HG03045 (cell line): ENCODE results near the gene SAMD4B.
"Not testable (repeated sequence)": the region's sequence is repeated elsewhere in the genome, so short reads cannot be mapped to it uniquely, and the experiment has no call there.

Experiments
- ATAC-seq: cut with Tn5 transposase; IDR thresholded peaks from one replicate; pipeline ENCODE4 v1.9.1; 2021; ENCODE audit warnings: mild to moderate bottlenecking, moderate library complexity; ENCODE audit not compliant: unreplicated experiment

The SAMD4B gene

DNA sequence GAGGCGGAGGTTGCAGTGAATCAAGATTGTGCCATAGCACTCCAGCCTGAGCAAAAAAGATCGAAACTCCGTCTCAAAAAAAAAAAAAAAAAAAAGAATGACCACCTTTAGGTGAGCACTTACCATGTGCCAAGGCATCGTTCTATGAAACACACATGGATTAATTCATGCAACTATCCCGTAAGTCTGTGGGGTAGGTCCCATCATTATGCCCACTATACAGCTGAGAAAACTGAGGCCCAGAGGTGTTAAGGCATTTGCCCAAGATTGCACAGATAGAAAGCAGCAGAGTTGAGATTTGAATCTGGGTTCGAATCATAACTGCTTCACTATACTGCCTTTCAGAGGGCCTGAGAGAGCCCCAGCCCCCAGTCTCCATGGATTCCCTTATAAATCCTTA, 8.7 kb upstream of the SAMD4B start:
- no peak for ATAC-seq

- ATAC-seq = no peak
Observed at GRCh38 chr19:39334444-39334976, 7.7 kb upstream of the SAMD4B start.

DNA sequence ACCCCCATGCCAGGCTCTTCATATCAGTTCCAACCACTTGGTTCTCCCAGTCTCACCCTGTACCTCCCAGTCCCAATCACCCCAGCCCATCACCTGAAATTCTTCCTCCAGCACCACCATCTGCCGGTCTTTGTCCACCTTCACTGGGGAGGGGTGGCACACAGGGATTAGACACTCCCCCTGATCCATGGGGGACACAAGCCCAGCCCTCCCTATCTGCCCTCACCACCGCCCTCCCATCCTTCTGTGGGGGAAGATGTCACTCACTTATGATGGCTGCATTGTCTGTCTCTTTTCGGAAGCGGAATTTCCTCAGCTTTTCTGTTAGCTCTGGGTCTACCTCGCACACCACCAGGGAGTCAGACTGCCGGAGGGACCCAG, 7.1 kb upstream of the SAMD4B start:
- no peak for ATAC-seq

- no peak for ATAC-seq
Observed at GRCh38 chr19:39336483-39336882, 5.7 kb upstream of the SAMD4B start.

DNA sequence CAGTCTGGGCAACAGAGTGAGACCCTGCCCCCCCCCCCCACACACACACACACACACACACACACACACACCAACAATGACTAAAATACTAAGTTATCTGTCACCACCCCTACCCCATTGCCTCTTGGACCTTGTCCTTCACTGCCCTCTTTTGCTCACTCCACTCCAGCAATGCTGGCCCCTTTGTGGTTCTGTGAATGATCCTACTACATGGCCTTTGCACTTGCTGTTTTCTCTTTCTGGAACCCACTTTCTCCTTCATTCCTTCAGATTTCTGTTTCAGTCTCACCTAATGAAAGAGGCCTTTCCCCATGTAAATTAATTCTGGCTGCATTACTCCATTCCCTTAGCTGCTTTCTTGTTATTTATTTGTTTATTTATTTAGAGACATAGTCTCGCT, 2.5 kb upstream of the SAMD4B start:
- ATAC-seq = no peak

DNA sequence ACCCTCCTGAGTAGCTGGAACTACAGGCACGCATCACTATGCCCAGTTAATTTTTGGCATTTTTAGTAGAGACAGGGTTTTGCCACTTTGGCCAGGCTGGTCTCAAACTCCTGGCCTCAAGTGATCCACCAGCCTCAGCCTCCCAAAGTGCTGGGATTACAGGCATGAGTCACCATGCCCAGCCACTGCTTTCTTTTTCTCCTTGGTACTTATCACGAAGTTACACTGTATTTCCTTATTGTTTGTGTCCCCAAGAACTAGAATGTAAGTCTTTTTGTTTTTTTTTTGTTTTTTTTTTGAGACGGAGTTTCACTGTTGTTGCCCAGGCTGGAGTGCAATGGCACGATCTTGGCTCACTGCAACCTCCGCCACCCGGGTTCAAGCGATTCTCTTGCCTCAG, 2.1 kb upstream of the SAMD4B start:
- ATAC-seq = not testable (repeated sequence)

DNA sequence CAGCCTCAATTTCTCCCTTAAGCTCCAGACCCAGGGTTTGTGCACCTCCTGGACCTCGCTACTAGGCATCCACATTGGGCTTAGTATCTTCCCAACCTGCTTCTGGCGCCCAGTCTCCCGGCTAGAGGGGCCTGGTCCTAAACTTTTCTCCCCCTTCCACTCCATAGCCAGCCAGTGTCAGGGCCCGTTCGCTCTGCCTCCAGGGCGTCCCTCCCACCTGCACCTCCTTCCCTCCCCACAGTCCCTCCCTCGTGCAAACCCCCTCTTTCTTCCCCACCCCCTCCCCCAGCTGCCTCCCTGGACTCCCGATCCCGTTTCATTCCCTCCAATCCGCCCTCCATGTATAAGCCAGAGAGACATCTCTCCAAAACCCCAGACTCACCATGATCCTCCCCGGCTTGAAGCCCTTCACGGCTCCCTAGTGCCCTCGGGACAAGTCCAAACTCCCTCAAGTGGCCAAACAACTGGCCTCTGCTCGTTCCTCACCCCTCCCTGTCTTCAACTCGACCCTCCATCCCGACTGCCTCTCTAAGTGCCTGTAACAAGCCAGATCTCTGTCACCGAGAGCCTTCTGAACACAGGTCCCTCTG, 997 bp upstream of the SAMD4B start:
- ATAC-seq = no peak

DNA sequence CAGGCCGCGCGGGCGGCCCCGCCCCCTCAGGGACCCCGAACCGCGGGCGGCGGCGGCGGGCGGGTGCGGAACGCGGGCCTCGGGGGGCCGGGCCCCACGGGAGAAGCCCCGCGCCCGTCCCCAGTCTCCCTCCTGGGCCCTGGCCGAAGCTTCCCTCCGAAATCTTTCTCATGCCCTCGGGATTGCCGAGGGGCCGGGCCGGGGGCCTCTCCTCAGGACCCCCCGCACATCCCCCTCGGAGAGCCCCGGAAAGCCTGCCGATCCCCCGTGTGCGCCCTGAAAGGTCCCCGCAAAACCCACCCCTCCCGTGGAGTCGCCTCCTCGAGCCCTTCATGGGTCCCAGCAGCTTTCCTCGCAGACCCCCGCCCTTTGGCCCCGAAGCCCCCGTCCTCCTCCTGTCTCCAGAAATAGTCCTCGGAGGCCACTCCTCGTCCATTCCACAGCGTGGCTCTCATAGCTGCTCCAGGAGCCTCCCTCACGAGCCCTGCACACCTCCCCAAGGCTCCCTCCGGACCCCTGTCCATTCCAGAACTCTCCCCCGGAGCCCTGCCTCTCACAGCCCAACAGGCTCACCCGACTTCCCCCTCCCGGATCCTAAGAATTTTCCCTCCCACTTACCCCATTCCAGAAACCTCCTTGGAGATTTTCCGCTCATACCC, 555 bp downstream of the SAMD4B start:
- ATAC-seq = no peak

DNA sequence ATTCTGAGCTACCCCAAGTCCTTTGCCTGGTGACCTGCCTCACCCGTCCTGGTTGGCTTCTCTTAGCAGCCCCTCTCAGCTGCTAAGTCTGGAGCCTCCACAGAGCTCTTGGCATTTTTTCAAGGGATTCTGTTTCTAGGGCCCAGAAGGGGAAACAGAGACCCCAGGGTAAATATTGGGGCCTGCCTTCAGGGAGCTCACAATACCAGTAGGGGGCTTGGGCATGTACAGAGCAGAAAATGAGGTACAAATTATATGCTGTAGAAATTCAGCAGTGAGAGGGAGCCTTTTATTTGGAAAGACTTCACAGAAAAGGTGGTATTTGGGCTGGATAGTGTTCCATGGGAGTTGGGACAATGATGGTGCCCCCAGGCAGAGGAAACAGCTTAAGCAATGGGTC, 3.7 kb downstream of the SAMD4B start:
- no peak for ATAC-seq

DNA sequence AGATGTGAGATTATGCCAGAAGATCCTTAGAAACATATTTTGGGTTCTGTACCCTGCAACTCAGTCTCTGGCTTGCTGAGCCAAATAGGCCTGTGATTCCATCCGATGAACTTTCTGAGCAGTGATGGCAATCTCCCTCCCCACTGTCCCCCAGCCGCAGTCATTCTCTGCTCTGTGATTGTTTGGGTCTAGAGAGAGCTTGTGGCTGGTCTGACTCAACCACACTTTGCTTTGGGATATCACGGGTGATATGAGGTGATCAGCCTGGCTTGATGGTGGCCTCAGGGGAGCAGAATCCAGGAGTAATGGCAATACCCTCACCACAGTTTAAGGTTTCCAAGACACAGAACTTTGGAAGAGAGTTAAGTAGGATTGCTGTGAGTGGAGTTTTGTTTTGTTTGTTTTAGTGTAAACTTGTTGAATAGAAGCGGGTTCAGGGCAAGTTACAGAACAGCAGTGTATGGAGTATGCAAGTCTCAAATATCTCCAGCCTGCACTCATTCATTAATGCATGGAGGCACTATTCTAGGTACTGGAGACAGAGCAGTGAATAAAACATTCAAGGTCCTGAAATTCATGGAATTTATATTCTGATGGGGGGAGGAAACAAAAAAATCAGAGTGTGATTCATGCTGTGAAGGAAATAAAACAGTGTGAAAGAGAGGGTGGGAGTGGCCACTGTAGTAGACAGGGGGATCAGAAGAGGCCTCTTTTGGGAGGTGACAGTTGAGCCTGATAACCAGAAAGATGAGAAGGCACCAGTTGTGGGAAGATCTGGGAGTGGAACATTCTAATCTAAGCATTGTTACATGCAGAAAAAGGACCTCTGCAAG, 5.3 kb downstream of the SAMD4B start:
- no peak for ATAC-seq

GRCh38 chr19:39349326-39349725, 7.1 kb downstream of the SAMD4B start:
- no peak for ATAC-seq

DNA sequence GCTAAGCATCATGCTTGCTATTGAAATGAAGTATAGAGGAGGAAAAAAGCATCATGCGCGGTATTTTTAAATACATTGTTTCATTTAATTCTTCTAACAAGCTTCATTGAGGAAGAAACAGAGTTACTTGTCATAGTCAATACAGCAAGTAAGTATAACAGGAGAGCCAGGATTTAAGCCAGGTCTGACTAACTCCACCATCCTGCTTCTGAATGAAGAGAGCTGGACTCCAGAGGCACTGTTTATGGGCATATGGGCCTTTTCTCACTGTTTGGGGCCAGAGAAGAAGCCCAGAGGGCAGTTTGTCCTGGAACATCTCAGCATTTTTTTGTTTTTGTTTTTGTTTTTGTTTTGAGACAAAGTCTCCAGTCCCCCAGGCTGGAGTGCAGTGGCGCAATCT, 7.9 kb downstream of the SAMD4B start:
- no peak for ATAC-seq

DNA sequence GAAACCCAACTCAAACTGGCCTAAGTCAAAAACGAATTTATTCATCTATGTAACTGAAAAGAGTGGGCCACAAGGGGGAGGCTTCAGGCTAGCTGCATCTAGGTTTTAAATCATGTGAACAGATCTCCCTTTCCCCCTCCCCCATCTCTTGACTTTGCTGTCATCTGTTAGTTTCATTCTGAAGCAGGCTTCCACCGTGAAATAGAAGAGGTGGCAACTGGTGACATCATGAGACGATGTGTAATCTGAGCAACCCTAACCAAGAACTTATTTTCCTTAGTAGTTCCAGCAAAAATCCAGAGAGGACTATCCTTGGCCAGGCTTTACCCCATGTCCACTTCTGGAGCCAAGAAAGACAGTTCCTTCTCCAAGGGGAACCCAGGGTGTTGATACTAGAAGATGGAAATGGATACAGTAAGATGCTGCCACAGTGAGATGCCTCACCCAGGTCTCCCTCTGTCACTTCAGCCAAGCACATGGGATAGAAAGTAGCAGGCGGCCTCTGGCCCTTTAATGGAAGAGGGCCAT, 9.4 kb downstream of the SAMD4B start:
- no peak for ATAC-seq

DNA sequence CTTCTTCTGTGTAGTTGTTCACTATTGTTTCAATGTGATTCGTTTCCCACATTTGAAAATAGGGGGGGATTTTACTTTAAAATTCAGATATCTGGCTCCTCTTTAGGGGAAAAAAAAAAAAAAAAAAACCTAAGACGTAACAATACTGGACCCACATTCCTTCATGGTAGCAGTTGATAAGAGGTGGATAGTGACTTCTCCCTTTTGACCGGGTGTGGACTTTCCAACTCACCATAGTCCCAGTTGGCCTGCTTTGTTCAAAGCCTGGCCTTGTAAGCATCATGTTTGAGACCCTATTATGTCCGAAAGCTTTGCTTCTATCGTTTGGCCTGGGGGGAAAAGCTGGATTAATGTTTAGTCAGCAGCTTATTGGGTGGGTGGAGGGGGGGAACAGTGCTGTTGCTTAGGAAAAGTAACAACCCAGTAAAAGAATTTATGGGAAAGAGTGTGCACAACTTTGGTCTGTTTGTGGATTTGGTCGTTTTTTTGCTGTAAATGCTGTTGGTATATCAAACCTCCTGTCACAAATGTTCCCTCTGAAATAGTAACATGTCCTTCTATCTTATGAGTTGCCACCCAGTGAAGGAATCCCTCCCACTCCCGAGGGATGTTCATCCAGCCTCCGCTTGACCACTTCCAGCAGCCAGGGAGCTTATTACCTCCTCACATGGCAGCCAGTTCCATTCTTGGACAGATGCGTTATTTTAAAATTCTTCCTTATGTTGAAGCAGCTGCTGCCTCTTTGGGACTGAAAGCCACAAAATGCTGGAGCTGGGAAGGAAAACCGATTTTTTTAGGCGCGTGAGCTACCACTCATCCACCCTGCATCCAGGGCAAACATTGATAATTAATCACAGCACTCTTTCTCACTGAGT, 10.4 kb downstream of the SAMD4B start:
- ATAC-seq = no peak

GRCh38 chr19:39355253-39355652, 13.0 kb downstream of the SAMD4B start:
- ATAC-seq = no peak

DNA sequence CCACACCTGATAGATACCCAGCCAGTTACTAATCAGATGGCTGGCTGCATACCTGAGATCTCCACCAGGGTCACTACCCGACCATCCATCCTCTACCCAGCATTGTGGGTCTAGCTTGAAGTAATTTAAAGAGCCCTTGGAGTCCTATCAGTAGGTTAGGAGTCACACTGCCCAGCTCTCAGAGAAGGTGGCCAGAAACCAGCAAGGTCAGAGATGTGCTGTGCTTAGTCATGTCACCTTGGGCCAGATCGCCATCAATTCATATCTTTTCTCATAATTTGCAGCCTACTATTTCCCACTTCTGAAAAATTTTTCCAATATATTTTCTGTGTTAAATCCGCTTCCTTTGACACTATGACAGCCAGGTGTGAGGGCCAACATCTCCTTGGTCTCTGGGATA, 13.9 kb downstream of the SAMD4B start:
- ATAC-seq = no peak

GRCh38 chr19:39356647-39357046, 14.4 kb downstream of the SAMD4B start:
- no peak for ATAC-seq

GRCh38 chr19:39359026-39359425, 16.8 kb downstream of the SAMD4B start:
- ATAC-seq = no peak

DNA sequence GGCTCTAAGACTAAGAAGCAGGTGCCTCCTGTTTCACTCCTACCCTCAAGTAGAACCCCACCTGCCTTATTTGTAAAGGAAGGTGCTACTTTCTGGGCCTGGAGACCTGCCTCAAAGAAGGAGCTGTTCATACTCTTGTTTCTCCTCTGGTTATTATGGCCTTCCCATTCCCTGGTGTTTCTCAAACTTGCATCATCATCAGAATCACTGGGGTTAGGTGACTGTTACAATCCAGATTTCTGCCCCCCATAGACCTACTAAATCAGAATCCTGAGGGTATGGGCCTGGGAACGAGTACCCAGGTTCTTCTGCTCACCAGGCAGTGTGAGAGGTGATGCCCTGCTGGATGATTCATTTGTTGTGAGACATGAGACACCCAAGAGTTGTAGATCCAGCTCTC, 18.4 kb downstream of the SAMD4B start:
- ATAC-seq = no peak
